Activated naive CD4-positive, alpha-beta T cell treated with anti-CD3 and anti-CD28 coated beads, Interleukin-2, amount 50 U/mL, for 24 hours (primary cell): ENCODE measurements around the gene CCN5.
"Not testable (repeated sequence)": the region's sequence is repeated elsewhere in the genome, so short reads cannot be mapped to it uniquely, and the experiment has no call there.

Experiments used
- H3K27ac Mint-ChIP-seq: one replicate; pipeline ENCODE4 v1.8.0; 2021; ENCODE audit warnings: mild to moderate bottlenecking, mixed read lengths
- H3K27me3 Mint-ChIP-seq: one replicate; pipeline ENCODE4 v1.8.0; 2021; ENCODE audit warnings: mixed read lengths
- H3K36me3 Mint-ChIP-seq: one replicate; pipeline ENCODE4 v1.8.0; 2021; ENCODE audit warnings: mixed read lengths
- H3K4me1 Mint-ChIP-seq: one replicate; pipeline ENCODE4 v1.8.0; 2021; ENCODE audit warnings: mixed read lengths
- H3K4me3 Mint-ChIP-seq: one replicate; pipeline ENCODE4 v1.8.0; 2021; ENCODE audit warnings: mild to moderate bottlenecking, mixed read lengths
- H3K9me3 Mint-ChIP-seq: one replicate; pipeline ENCODE4 v1.8.0; 2021; ENCODE audit warnings: mixed read lengths

The CCN5 gene

DNA sequence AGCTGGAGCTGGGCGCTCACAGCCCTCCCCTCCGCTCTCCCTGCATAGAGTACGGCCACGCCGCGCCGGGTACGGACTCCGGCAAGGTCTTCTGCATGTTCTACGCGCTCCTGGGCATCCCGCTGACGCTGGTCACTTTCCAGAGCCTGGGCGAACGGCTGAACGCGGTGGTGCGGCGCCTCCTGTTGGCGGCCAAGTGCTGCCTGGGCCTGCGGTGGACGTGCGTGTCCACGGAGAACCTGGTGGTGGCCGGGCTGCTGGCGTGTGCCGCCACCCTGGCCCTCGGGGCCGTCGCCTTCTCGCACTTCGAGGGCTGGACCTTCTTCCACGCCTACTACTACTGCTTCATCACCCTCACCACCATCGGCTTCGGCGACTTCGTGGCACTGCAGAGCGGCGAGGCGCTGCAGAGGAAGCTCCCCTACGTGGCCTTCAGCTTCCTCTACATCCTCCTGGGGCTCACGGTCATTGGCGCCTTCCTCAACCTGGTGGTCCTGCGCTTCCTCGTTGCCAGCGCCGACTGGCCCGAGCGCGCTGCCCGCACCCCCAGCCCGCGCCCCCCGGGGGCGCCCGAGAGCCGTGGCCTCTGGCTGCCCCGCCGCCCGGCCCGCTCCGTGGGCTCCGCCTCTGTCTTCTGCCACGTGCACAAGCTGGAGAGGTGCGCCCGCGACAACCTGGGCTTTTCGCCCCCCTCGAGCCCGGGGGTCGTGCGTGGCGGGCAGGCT, 35.1 kb downstream of the CCN5 start:
- no peaks in the 10 kb centered on the region for H3K9me3 Mint-ChIP-seq
- H3K4me1 Mint-ChIP-seq: peaks cover 15% of the 10 kb centered on the region
- H3K27ac Mint-ChIP-seq: no peak overlapping the region
- peaks cover 3% of the 10 kb centered on the region for H3K27me3 Mint-ChIP-seq
- no peaks in the 10 kb centered on the region for H3K36me3 Mint-ChIP-seq
- H3K4me3 Mint-ChIP-seq: no peak overlapping the region

- Mint-ChIP-seq H3K9me3 (no peaks in the 10 kb centered on the region), H3K4me3 (no peak overlapping the region), H3K36me3 (no peaks in the 10 kb centered on the region), H3K4me1 (peaks cover 2% of the 10 kb centered on the region), H3K27me3 (no peaks in the 10 kb centered on the region), H3K27ac (no peak overlapping the region)
Observed at GRCh38 chr20:44752099-44752931, 37.1 kb downstream of the CCN5 start.

- H3K27me3 Mint-ChIP-seq: no peaks in the 10 kb centered on the region
- no peak overlapping the region for H3K4me3 Mint-ChIP-seq
- H3K9me3 Mint-ChIP-seq: no peaks in the 10 kb centered on the region
- no peak overlapping the region for H3K27ac Mint-ChIP-seq
- H3K36me3 Mint-ChIP-seq: no peaks in the 10 kb centered on the region
- no peaks in the 10 kb centered on the region for H3K4me1 Mint-ChIP-seq
Observed at GRCh38 chr20:44754554-44754953, 39.4 kb downstream of the CCN5 start.

GRCh38 chr20:44756011-44756688, 41.0 kb downstream of the CCN5 start:
- Mint-ChIP-seq H3K36me3 (no peaks in the 10 kb centered on the region), H3K4me3 (no peak overlapping the region), H3K4me1 (no peaks in the 10 kb centered on the region), H3K9me3 (no peaks in the 10 kb centered on the region), H3K27ac (no peak overlapping the region), H3K27me3 (no peaks in the 10 kb centered on the region)

DNA sequence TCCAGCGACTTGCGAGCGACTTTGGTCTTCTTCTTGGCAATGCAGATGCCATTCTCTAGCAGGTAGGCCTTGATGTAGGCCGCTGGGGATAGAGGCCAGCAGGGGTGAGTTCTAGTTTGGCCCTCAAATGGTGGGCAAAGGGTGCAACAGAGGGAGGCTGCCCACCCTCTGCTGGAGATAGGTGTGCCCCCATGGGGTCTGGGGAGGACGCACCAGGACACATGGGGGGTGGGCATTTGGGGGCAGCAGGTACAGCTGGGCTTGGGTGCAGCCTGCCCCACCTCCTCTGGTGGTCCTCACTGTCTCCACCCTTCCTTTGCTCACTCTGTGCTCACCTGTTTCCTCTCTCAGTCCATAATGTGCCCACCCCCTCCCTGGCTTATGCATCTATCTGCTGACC, 41.8 kb downstream of the CCN5 start:
- no peaks in the 10 kb centered on the region for H3K36me3 Mint-ChIP-seq
- H3K4me3 Mint-ChIP-seq: no peak overlapping the region
- H3K27ac Mint-ChIP-seq: no peak overlapping the region
- no peaks in the 10 kb centered on the region for H3K4me1 Mint-ChIP-seq
- H3K9me3 Mint-ChIP-seq: no peaks in the 10 kb centered on the region
- H3K27me3 Mint-ChIP-seq: no peaks in the 10 kb centered on the region

GRCh38 chr20:44758247-44759101, 43.3 kb downstream of the CCN5 start:
- Mint-ChIP-seq H3K36me3 (no peaks in the 10 kb centered on the region), H3K9me3 (no peaks in the 10 kb centered on the region), H3K4me1 (no peaks in the 10 kb centered on the region), H3K27ac (no peak overlapping the region), H3K4me3 (no peak overlapping the region), H3K27me3 (no peaks in the 10 kb centered on the region)

- Mint-ChIP-seq H3K27me3 (no peaks in the 10 kb centered on the region), H3K4me1 (no peaks in the 10 kb centered on the region), H3K36me3 (no peaks in the 10 kb centered on the region), H3K4me3 (no peak overlapping the region), H3K27ac (no peak overlapping the region), H3K9me3 (no peaks in the 10 kb centered on the region)
Observed at GRCh38 chr20:44759595-44759994, 44.4 kb downstream of the CCN5 start.

DNA sequence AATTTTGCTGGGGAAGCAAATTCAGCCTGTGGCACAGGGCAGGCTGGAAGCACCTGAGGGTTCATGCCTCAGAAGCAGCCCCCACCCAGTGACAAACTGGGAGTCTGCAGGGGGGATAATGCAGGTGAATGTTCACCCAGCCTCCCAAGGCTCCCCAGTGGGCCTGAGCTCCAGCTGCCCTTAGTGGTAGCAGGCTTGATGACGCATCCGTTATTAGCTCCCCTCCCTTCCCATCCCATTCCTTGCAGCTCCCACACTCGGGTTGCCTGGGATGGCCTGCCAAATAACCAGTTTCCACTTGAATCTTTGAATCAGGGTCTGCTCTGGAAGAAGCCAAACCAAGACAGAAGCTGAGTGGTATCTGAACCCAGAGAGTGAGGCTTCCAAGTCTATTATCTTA, 46.3 kb downstream of the CCN5 start:
- no peaks in the 10 kb centered on the region for H3K9me3 Mint-ChIP-seq
- no peak overlapping the region for H3K4me3 Mint-ChIP-seq
- H3K36me3 Mint-ChIP-seq: no peaks in the 10 kb centered on the region
- no peaks in the 10 kb centered on the region for H3K27me3 Mint-ChIP-seq
- no peaks in the 10 kb centered on the region for H3K4me1 Mint-ChIP-seq
- no peak overlapping the region for H3K27ac Mint-ChIP-seq

GRCh38 chr20:44762466-44763140, 47.4 kb downstream of the CCN5 start:
- H3K9me3 Mint-ChIP-seq: no peaks in the 10 kb centered on the region
- H3K27ac Mint-ChIP-seq: no peak overlapping the region
- H3K27me3 Mint-ChIP-seq: no peaks in the 10 kb centered on the region
- no peaks in the 10 kb centered on the region for H3K4me1 Mint-ChIP-seq
- H3K4me3 Mint-ChIP-seq: no peak overlapping the region
- H3K36me3 Mint-ChIP-seq: no peaks in the 10 kb centered on the region

GRCh38 chr20:44763798-44764197, 48.6 kb downstream of the CCN5 start:
- H3K27ac Mint-ChIP-seq, H3K9me3 Mint-ChIP-seq, H3K4me3 Mint-ChIP-seq, H3K4me1 Mint-ChIP-seq, H3K27me3 Mint-ChIP-seq, H3K36me3 Mint-ChIP-seq: not testable (repeated sequence)

- Mint-ChIP-seq H3K27me3 (no peaks in the 10 kb centered on the region), H3K36me3 (no peaks in the 10 kb centered on the region), H3K4me1 (no peaks in the 10 kb centered on the region), H3K4me3 (no peak overlapping the region), H3K9me3 (no peaks in the 10 kb centered on the region), H3K27ac (no peak overlapping the region)
Observed at GRCh38 chr20:44765091-44765490, 49.9 kb downstream of the CCN5 start.

GRCh38 chr20:44765701-44766347, 50.7 kb downstream of the CCN5 start:
- H3K27ac Mint-ChIP-seq: no peak overlapping the region
- no peak overlapping the region for H3K4me3 Mint-ChIP-seq
- no peaks in the 10 kb centered on the region for H3K4me1 Mint-ChIP-seq
- no peaks in the 10 kb centered on the region for H3K9me3 Mint-ChIP-seq
- H3K27me3 Mint-ChIP-seq: no peaks in the 10 kb centered on the region
- no peaks in the 10 kb centered on the region for H3K36me3 Mint-ChIP-seq

DNA sequence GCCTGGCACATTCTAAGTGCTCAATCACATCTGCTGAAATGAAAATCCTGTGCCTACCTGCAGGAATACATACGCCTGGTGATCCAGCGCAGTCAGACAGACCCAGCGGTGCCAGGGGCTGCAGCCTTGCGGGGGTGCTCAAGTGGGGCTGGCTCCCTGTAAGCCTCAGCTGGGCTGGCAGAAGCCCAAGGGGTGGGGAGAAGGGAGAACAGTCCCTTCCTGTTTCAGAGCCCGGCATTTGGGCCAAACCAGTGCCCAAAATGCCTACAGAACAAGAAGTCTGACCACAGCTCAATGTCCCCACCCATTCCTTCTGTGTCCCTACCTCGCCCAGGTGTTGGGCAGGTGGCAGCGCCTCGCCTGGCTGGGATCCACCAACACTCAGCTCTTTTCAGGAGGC, 53.1 kb downstream of the CCN5 start:
- Mint-ChIP-seq H3K4me3 (no peak overlapping the region), H3K9me3 (no peaks in the 10 kb centered on the region), H3K27me3 (peaks cover 2% of the 10 kb centered on the region), H3K36me3 (no peaks in the 10 kb centered on the region), H3K4me1 (no peaks in the 10 kb centered on the region), H3K27ac (no peak overlapping the region)

DNA sequence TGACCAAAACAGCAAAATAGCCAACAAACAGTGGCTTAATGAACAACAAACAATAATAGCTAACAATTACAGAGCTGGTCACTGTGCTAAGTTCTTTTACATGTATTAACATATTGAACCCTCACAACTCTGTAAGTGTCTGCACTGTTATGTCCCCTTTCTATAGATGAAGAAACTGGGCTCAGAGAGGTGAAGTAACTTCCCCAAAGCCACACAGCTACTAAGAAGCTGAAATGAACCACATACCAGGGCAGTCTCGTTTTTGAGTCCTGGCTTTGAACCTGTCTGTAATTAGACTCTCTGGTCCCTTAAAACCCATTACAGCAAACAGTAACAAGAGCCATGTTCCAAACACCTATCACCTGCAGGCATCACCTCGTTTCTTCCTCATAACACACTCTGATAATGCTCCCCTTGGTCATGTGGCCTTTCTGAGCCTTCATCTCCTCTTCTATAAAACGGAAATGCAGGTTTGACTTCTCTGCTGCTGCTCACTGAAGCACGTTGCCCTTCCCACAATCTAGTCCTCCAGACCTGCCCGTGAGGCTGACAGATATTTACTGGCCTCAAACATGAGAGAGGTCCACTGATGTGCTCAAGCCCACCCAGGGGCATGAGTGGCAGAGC, 53.8 kb downstream of the CCN5 start:
- no peak overlapping the region for H3K4me3 Mint-ChIP-seq
- H3K4me1 Mint-ChIP-seq: no peaks in the 10 kb centered on the region
- H3K27ac Mint-ChIP-seq: no peak overlapping the region
- no peaks in the 10 kb centered on the region for H3K36me3 Mint-ChIP-seq
- peaks cover 2% of the 10 kb centered on the region for H3K27me3 Mint-ChIP-seq
- no peaks in the 10 kb centered on the region for H3K9me3 Mint-ChIP-seq
